CD8-positive, alpha-beta memory T cell (primary cell): Measurements from ENCODE around the gene LTA4H. TPM values are rescaled to one million over a fixed set of nuclear protein-coding genes. Genes with fewer than 3 reads are reported as not detected.

ENCODE experiments used
- CTCF ChIA-PET: fragments of 350-600 bp; sonication (Branson Sonifier 250); formaldehyde crosslinking; loops from one replicate; lab custom pipeline; 2021; ENCODE audit warnings: antibody characterized with exemption; lab: Charles Lee
- POLR2A ChIA-PET: fragments of 350-600 bp; sonication (Branson Sonifier 250); formaldehyde crosslinking; loops from one replicate; lab custom pipeline; 2021; ENCODE audit warnings: antibody characterized with exemption; lab: Charles Lee
- DNase-seq, 5 donors: peaks; one replicate each; pipeline versions ENCODE4 v3.0.0 to v3.0.0-alpha.2; 2020 to 2022; ENCODE audit warnings: mixed read lengths in 1 of 5
- H3K27ac ChIP-seq: one replicate; pipeline ENCODE4 v1.7.0; 2013; ENCODE audit warnings: low read depth, mild to moderate bottlenecking, low read length, moderate library complexity
- H3K27me3 ChIP-seq: 2 replicates; pipeline ENCODE4 v1.7.0; 2013; ENCODE audit warnings: low read length, mild to moderate bottlenecking; ENCODE audit not compliant: insufficient read depth, poor library complexity, severe bottlenecking
- H3K36me3 ChIP-seq: 2 replicates; pipeline ENCODE4 v1.7.0; 2013; ENCODE audit warnings: mild to moderate bottlenecking, low read length, moderate library complexity; ENCODE audit not compliant: insufficient read depth
- H3K4me1 ChIP-seq: 2 replicates; pipeline ENCODE4 v1.7.0; 2013; ENCODE audit warnings: mild to moderate bottlenecking, low read length, moderate library complexity; ENCODE audit not compliant: insufficient read depth
- H3K4me3 ChIP-seq: 2 replicates; pipeline ENCODE4 v1.7.0; 2013; ENCODE audit warnings: mild to moderate bottlenecking, low read length
- H3K9me3 ChIP-seq: 2 replicates; pipeline ENCODE4 v1.7.0; 2013; ENCODE audit warnings: mild to moderate bottlenecking, low read length
- H3K27ac Mint-ChIP-seq, 8 donors: one replicate each; pipeline ENCODE4 v1.8.0; 2020 to 2021; ENCODE audit warnings: mixed read lengths in 8 of 8, mild to moderate bottlenecking in 6 of 8, inconsistent platforms in 3 of 8, moderate library complexity in 3 of 8
- H3K27me3 Mint-ChIP-seq, 2 donors: one replicate each; pipeline ENCODE4 v1.8.0; 2020 to 2021; ENCODE audit warnings: mixed read lengths in 2 of 2, mild to moderate bottlenecking in 1 of 2, moderate library complexity in 1 of 2
- H3K36me3 Mint-ChIP-seq, 3 donors: one replicate each; pipeline ENCODE4 v1.8.0; 2020 to 2021; ENCODE audit warnings: mixed read lengths in 3 of 3, inconsistent platforms in 1 of 3, mild to moderate bottlenecking in 1 of 3
- H3K4me1 Mint-ChIP-seq, 3 donors: one replicate each; pipeline ENCODE4 v1.8.0; 2020 to 2021; ENCODE audit warnings: mixed read lengths in 3 of 3, inconsistent platforms in 1 of 3, mild to moderate bottlenecking in 1 of 3
- H3K4me3 Mint-ChIP-seq, 7 donors: one replicate each; pipeline ENCODE4 v1.8.0; 2020 to 2021; ENCODE audit warnings: mixed read lengths in 7 of 7, mild to moderate bottlenecking in 6 of 7, moderate library complexity in 4 of 7, inconsistent platforms in 2 of 7
- H3K9me3 Mint-ChIP-seq, 5 donors: one replicate each; pipeline ENCODE4 v1.8.0; 2020 to 2022; ENCODE audit warnings: mixed read lengths in 5 of 5, mild to moderate bottlenecking in 3 of 5, moderate library complexity in 2 of 5, inconsistent platforms in 1 of 5
- polyA plus RNA-seq: library from polyadenylated mRNA; unstranded; fragments of 300-500 nt; fragmentation: Illumina TruSeq; gene quantifications from one replicate; pipeline ENCODE4 v1.2.3, GENCODE V29; 2021
- total RNA-seq, 2 experiments: library from RNA; stranded (reverse); gene quantifications; one replicate each; pipeline ENCODE4 v1.2.3, GENCODE V29; 2021

LTA4H gene
- total and polyA plus RNA-seq, 3 experiments from 2014 or later: 58.8 to 63.7 (median 61.4) TPM

DNA sequence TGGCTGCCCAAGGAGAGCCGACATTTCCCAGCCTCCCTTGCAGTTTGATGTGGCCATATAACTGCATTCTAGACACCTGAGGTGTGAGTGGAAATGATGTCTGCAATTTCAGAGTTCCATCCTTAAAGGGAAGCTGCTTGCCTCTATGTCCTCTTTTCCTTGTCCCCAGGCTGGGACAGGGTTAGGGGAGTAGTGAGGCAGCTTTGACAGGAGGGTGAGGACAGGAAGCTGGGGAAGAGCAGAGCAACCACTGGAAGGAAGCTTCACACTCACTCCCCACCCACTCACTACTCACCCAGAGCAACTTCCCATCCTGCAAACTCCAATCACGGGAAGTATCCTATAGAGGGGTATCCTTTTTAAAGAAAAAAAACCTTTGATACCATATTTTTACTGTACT, 28.9 kb upstream of the LTA4H start:
- Mint-ChIP-seq H3K27ac (peak overlapping the region in 2 of 8 donors; percentile 51 to 73), H3K27me3 (peaks cover 2 to 3% of the 10 kb centered on the region in 2 donors), H3K4me1 (peaks cover 15 to 29% (median 16%) of the 10 kb centered on the region in 3 donors), H3K4me3 (peak overlapping the region in 1 of 7 donors; percentile 28), H3K36me3 (no peaks in the 10 kb centered on the region), H3K9me3 (no peaks in the 10 kb centered on the region)
- H3K27me3 ChIP-seq: no peaks in the 10 kb centered on the region
- H3K36me3 ChIP-seq: no peaks in the 10 kb centered on the region
- H3K4me3 ChIP-seq: no peak overlapping the region
- H3K27ac ChIP-seq: no peak overlapping the region
- H3K9me3 ChIP-seq: no peaks in the 10 kb centered on the region
- ChIA-PET POLR2A (no interaction called here), CTCF (interaction anchor here (1.0 to 5.0 kb wide), 6 partner anchors 16 to 455 kb away, joined by 3 to 38 read pairs (median 4); no protein-coding TSS in a partner anchor)
- peaks cover 14% of the 10 kb centered on the region for H3K4me1 ChIP-seq
- no peak for DNase-seq

GRCh38 chr12:96063046-96063445, 27.7 kb upstream of the LTA4H start:
- CTCF ChIA-PET: interaction anchor here (0.9 to 7.6 kb wide), 4 partner anchors 153 to 457 kb away, joined by 3 to 88 read pairs (median 20); no protein-coding TSS in a partner anchor
- Histone ChIP-seq H3K27me3 (no peaks in the 10 kb centered on the region), H3K9me3 (no peaks in the 10 kb centered on the region), H3K27ac (no peak overlapping the region), H3K36me3 (no peaks in the 10 kb centered on the region), H3K4me3 (no peak overlapping the region), H3K4me1 (peaks cover 14% of the 10 kb centered on the region)
- H3K9me3 Mint-ChIP-seq: no peaks in the 10 kb centered on the region
- no peaks in the 10 kb centered on the region for H3K36me3 Mint-ChIP-seq
- H3K4me1 Mint-ChIP-seq: peaks cover 15 to 29% (median 16%) of the 10 kb centered on the region in 3 donors
- DNase-seq: peak in 1 of 5 donors; percentile 5
- H3K27ac Mint-ChIP-seq: peak overlapping the region in 2 of 8 donors; percentile 2 to 55
- peaks cover 2 to 3% of the 10 kb centered on the region in 2 donors for H3K27me3 Mint-ChIP-seq
- POLR2A ChIA-PET: no interaction called here
- H3K4me3 Mint-ChIP-seq: no peak overlapping the region

- DNase-seq: peak; percentile 54 to 77 (median 67)
These were observed 26.6 kb upstream of the LTA4H start for GRCh38 chr12:96061864-96062453.

GRCh38 chr12:96061323-96061722, 25.9 kb upstream of the LTA4H start:
- POLR2A ChIA-PET: interaction anchor here (0.6 kb wide), 1 partner anchor 54 kb away, joined by 9 read pairs; no protein-coding TSS in a partner anchor

More at GRCh38 chr12:96061864-96062453, 26.6 kb upstream of the LTA4H start:
- CTCF ChIA-PET: interaction anchor here (0.8 to 7.6 kb wide), 10 partner anchors 26 to 458 kb away, joined by 3 to 88 read pairs (median 3); partner anchors contain the start of gene LTA4H
- Histone ChIP-seq H3K4me1 (peaks cover 14% of the 10 kb centered on the region), H3K27me3 (no peaks in the 10 kb centered on the region), H3K9me3 (no peaks in the 10 kb centered on the region), H3K27ac (no peak overlapping the region), H3K36me3 (no peaks in the 10 kb centered on the region), H3K4me3 (no peak overlapping the region)
- Mint-ChIP-seq H3K36me3 (peaks cover 0 to 2% (median 0%) of the 10 kb centered on the region in 3 donors), H3K4me1 (peaks cover 15 to 29% (median 16%) of the 10 kb centered on the region in 3 donors), H3K9me3 (peaks cover 0 to 3% (median 0%) of the 10 kb centered on the region in 5 donors), H3K27ac (peak overlapping the region in 4 of 8 donors; percentile 0 to 86 (median 0)), H3K4me3 (no peak overlapping the region), H3K27me3 (peaks cover 2 to 3% of the 10 kb centered on the region in 2 donors)
- POLR2A ChIA-PET: no interaction called here

GRCh38 chr12:96060041-96060440, 24.7 kb upstream of the LTA4H start:
- H3K27me3 Mint-ChIP-seq: peaks cover 0 to 2% of the 10 kb centered on the region in 2 donors
- Histone ChIP-seq H3K27ac (no peak overlapping the region), H3K4me3 (no peak overlapping the region), H3K36me3 (no peaks in the 10 kb centered on the region), H3K4me1 (peaks cover 14% of the 10 kb centered on the region), H3K9me3 (no peaks in the 10 kb centered on the region), H3K27me3 (no peaks in the 10 kb centered on the region)
- DNase-seq: no peak
- peaks cover 0 to 2% (median 0%) of the 10 kb centered on the region in 3 donors for H3K36me3 Mint-ChIP-seq
- peaks cover 15 to 29% (median 16%) of the 10 kb centered on the region in 3 donors for H3K4me1 Mint-ChIP-seq
- ChIA-PET POLR2A (no interaction called here), CTCF (interaction anchor here (2.0 to 7.6 kb wide), 2 partner anchors 156 to 457 kb away, joined by 17 to 88 read pairs; no protein-coding TSS in a partner anchor)
- H3K27ac Mint-ChIP-seq: no peak overlapping the region
- peaks cover 0 to 3% (median 0%) of the 10 kb centered on the region in 5 donors for H3K9me3 Mint-ChIP-seq
- H3K4me3 Mint-ChIP-seq: no peak overlapping the region

More at GRCh38 chr12:96061323-96061722, 25.9 kb upstream of the LTA4H start:
- DNase-seq: no peak
- Mint-ChIP-seq H3K9me3 (peaks cover 0 to 3% (median 0%) of the 10 kb centered on the region in 5 donors), H3K27ac (no peak overlapping the region), H3K27me3 (peaks cover 2 to 3% of the 10 kb centered on the region in 2 donors), H3K4me1 (peaks cover 15 to 29% (median 16%) of the 10 kb centered on the region in 3 donors), H3K4me3 (no peak overlapping the region), H3K36me3 (peaks cover 0 to 2% (median 0%) of the 10 kb centered on the region in 3 donors)
- H3K27ac ChIP-seq: no peak overlapping the region
- CTCF ChIA-PET: interaction anchor here (0.8 to 7.6 kb wide), 9 partner anchors 26 to 456 kb away, joined by 3 to 88 read pairs (median 3); partner anchors contain the start of gene LTA4H
- H3K36me3 ChIP-seq: no peaks in the 10 kb centered on the region
- no peaks in the 10 kb centered on the region for H3K27me3 ChIP-seq
- no peaks in the 10 kb centered on the region for H3K9me3 ChIP-seq
- H3K4me1 ChIP-seq: peaks cover 14% of the 10 kb centered on the region
- no peak overlapping the region for H3K4me3 ChIP-seq

GRCh38 chr12:96057986-96058553, 22.7 kb upstream of the LTA4H start:
- no peaks in the 10 kb centered on the region for H3K27me3 Mint-ChIP-seq
- H3K4me3 ChIP-seq: no peak overlapping the region
- no peaks in the 10 kb centered on the region for H3K27me3 ChIP-seq
- peaks cover 8 to 10% (median 9%) of the 10 kb centered on the region in 3 donors for H3K4me1 Mint-ChIP-seq
- peaks cover 5% of the 10 kb centered on the region for H3K4me1 ChIP-seq
- no peak overlapping the region for H3K27ac ChIP-seq
- H3K4me3 Mint-ChIP-seq: no peak overlapping the region
- H3K36me3 ChIP-seq: no peaks in the 10 kb centered on the region
- POLR2A ChIA-PET: interaction anchor here (0.6 kb wide), 1 partner anchor 20 kb away, joined by 3 read pairs; no protein-coding TSS in a partner anchor
- DNase-seq: no peak
- CTCF ChIA-PET: interaction anchor here (1.0 to 7.6 kb wide), 6 partner anchors 9 to 461 kb away, joined by 3 to 88 read pairs (median 5); partner anchors contain the start of genes CDK17 and LTA4H
- H3K9me3 Mint-ChIP-seq: peaks cover 0 to 3% (median 0%) of the 10 kb centered on the region in 5 donors
- no peak overlapping the region for H3K27ac Mint-ChIP-seq
- H3K36me3 Mint-ChIP-seq: peaks cover 0 to 2% (median 0%) of the 10 kb centered on the region in 3 donors
- no peaks in the 10 kb centered on the region for H3K9me3 ChIP-seq

DNA sequence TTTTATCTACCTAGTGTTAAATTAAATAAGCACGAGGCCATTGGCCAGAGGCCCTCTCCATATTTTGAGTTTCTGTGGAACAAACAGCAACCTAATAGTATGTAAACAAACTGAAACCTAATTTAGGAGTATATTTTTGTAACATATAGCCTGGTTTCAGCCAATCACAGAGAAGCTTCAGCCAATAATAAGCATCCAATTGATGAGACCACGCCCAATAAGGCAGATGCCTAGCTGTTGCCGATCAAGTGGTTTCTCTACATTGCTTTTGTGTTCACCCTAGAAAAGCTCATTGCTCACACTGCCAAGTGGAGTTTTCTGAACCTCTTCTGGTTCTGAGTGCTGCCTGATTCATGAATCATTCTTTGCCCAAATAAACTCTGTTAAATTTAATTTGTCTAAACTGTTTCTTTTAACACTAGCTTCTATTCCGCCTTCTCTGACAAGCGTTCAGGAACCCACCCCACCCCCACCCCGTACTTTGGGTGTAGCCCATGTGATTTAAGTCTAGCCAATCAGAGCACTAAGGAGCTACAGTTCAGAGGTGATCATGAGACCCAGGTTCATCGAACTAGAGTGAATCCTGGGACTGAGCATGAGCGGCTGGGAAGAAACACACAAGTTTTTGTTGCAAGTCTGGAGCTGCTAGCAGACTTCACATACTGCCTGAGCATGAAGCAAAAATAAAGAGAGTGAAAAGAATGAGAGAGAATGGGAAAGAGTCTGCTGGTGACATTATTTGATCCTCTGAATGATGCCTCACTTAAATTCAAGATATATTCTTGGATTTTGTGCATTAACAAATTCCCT, 21.5 kb upstream of the LTA4H start:
- H3K27ac Mint-ChIP-seq: no peak overlapping the region
- CTCF ChIA-PET: interaction anchor here (1.0 to 7.6 kb wide), 4 partner anchors 10 to 460 kb away, joined by 4 to 88 read pairs (median 5); partner anchors contain the start of gene CDK17
- no peak for DNase-seq
- Histone ChIP-seq H3K36me3 (no peaks in the 10 kb centered on the region), H3K4me1 (peaks cover under 1% of the 10 kb centered on the region), H3K27me3 (no peaks in the 10 kb centered on the region), H3K4me3 (no peak overlapping the region), H3K9me3 (no peaks in the 10 kb centered on the region), H3K27ac (no peak overlapping the region)
- peaks cover 0 to 2% (median 0%) of the 10 kb centered on the region in 3 donors for H3K36me3 Mint-ChIP-seq
- H3K4me1 Mint-ChIP-seq: peaks cover 2 to 3% (median 2%) of the 10 kb centered on the region in 3 donors
- POLR2A ChIA-PET: no interaction called here
- H3K9me3 Mint-ChIP-seq: peaks cover 0 to 3% (median 0%) of the 10 kb centered on the region in 5 donors
- H3K4me3 Mint-ChIP-seq: no peak overlapping the region
- no peaks in the 10 kb centered on the region for H3K27me3 Mint-ChIP-seq
